ENCODE measurements around the gene TTLL7. TPM values are rescaled to one million over a fixed set of nuclear protein-coding genes. Genes with fewer than 3 reads are reported as not detected.

Gene TTLL7
- total and polyA plus RNA-seq, 9 of the 15 experiments (the other 6 are each of a cell fraction or from before 2014, with no cell fraction given), result 0.63 to 2.6 (median 1.7) TPM

DNA sequence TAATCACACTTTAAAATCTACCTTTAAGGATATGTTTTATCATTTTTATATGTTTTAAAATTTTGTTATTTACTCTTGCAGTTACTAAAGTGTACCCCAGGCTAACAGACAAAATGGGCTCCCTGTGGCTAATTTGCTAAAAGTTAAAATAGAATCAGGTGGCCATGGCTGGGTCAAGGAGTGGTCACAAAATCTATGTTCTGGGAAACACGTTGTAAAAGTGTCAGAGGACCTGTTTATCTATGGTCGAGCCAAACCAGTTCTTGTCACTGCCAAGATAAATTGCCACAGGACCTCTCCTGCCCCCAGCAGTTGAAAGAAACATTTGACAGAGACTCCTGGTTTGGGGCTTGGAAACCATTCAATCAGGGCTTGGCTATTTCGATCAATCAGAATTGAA, 21.2 kb upstream of the TTLL7 start (continued):
- TF ChIP-seq JUND (IDR thresholded peaks at IDR 0.05; ENCODE audit: borderline replicate concordance, low read depth, low read length) (no peak), JUND (tag; IDR thresholded peaks at IDR 0.05; ENCODE audit: borderline replicate concordance, low read depth, low read length) (peak; percentile 26; the same call in 1 of the 3 replicates), POLR2G (IDR thresholded peaks at IDR 0.05; ENCODE audit: low read depth, low read length) (no peak), ATF1 (CRISPR knock-in tag; IDR thresholded peaks at IDR 0.05) (no peak), ATF1 (tag; IDR thresholded peaks at IDR 0.05) (0 out of 2 replicates have a peak, but pooled peaks have one; percentile 17), RAD21 (CRISPR knock-in tag; conservative IDR thresholded peaks at IDR 0.05 in 1 of 2, IDR thresholded peaks at IDR 0.05 in 1 of 2) (peak in 1 of 2 experiments; percentile 39; a peak in 2 of 4 replicates)
- TF ChIP-seq, protein P1, sequence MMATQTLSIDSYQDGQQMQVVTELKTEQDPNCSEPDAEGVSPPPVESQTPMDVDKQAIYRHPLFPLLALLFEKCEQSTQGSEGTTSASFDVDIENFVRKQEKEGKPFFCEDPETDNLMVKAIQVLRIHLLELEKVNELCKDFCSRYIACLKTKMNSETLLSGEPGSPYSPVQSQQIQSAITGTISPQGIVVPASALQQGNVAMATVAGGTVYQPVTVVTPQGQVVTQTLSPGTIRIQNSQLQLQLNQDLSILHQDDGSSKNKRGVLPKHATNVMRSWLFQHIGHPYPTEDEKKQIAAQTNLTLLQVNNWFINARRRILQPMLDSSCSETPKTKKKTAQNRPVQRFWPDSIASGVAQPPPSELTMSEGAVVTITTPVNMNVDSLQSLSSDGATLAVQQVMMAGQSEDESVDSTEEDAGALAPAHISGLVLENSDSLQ (IDR thresholded peaks at IDR 0.05), result peak; percentile 77
- TF ChIP-seq, protein P2, sequence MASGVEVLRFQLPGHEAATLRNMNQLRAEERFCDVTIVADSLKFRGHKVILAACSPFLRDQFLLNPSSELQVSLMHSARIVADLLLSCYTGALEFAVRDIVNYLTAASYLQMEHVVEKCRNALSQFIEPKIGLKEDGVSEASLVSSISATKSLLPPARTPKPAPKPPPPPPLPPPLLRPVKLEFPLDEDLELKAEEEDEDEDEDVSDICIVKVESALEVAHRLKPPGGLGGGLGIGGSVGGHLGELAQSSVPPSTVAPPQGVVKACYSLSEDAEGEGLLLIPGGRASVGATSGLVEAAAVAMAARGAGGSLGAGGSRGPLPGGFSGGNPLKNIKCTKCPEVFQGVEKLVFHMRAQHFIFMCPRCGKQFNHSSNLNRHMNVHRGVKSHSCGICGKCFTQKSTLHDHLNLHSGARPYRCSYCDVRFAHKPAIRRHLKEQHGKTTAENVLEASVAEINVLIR (CRISPR knock-in tag; IDR thresholded peaks at IDR 0.05), result no peak
- TF ChIP-seq, protein P3, sequence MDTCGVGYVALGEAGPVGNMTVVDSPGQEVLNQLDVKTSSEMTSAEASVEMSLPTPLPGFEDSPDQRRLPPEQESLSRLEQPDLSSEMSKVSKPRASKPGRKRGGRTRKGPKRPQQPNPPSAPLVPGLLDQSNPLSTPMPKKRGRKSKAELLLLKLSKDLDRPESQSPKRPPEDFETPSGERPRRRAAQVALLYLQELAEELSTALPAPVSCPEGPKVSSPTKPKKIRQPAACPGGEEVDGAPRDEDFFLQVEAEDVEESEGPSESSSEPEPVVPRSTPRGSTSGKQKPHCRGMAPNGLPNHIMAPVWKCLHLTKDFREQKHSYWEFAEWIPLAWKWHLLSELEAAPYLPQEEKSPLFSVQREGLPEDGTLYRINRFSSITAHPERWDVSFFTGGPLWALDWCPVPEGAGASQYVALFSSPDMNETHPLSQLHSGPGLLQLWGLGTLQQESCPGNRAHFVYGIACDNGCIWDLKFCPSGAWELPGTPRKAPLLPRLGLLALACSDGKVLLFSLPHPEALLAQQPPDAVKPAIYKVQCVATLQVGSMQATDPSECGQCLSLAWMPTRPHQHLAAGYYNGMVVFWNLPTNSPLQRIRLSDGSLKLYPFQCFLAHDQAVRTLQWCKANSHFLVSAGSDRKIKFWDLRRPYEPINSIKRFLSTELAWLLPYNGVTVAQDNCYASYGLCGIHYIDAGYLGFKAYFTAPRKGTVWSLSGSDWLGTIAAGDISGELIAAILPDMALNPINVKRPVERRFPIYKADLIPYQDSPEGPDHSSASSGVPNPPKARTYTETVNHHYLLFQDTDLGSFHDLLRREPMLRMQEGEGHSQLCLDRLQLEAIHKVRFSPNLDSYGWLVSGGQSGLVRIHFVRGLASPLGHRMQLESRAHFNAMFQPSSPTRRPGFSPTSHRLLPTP (IDR thresholded peaks at IDR 0.05; ENCODE audit: borderline replicate concordance, extremely low read depth, insufficient read length), result no peak
